Stimulated activated CD4-positive, alpha-beta T cell treated with anti-CD3 and anti-CD28 coated beads, Interleukin-4, amount 100 ng/mL, for 48 hours (primary cell): Measurements from ENCODE around the gene LINC00632.

Experiments
- DNase-seq, 2 donors: peaks; one replicate each; pipeline ENCODE4 v3.0.0-alpha.2; 2020; ENCODE audit warnings: low read depth in 2 of 2

The LINC00632 gene

DNA sequence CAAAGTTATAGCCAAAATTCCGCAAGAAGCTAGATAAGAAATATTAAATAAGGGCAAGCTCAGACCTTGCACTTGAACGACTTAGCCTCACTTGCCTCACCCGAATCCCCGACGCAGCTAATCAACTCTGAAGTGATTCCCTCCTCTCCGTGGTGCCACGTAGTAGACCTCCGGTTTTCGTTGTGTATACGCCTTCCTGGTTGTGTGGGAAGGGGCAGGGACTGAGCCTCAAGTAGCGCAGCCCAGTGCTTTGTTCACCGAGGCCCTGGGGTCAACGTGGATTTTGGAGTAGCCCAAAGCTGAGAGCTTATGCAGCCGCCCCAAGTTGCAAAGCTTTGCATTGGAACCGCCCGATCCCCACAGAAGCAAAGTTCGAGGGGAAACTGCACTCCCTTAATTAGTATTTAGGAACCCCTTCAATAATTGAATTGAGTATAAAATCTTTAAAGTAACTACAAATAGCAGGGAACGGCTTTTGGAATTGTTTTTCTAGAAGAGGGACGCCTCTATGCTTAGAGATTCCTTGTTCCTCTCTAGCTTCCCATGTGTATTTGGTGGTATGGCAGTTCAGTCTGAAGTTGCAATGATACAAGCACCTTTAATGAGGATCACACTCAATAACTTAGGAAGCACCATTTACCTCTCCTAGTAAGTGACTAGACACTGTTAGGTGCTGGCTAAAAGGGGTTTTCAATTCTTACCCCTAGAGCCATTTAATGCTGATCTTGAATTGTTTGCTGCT lies 55.7 kb downstream of the LINC00632 start:
- no peak for DNase-seq

DNA sequence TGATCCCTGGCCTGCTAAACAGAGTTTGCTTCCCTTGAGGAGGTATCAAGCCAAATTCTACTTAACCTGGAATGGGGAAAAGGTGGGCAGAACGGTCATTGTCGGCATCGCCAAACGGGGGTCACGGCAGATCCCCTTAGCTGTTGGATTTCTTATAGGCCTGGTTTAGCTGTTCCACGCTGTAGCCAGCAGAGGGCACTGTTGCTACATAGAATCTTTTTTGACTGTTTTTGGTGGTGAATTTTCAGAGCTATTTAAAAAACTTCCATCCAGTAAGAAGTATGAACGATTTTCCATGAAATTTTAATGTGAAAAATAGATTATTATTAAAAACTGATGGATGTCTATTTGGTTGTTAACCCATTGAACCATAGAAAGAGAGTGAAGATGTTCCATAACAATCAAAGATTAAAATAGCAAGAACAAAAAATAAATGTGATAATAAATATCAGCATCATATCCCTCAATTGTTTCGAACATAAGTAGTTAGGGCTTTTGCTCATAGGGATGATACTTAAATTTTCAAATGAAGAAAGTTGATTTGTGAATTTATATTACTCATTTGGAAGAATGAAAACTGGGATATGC lies 56.6 kb downstream of the LINC00632 start:
- DNase-seq, result peak in 1 of 2 donors; percentile 8

- DNase-seq, result no peak
Measured at GRCh38 chrX:140767646-140768045, 58.1 kb downstream of the LINC00632 start.

DNA sequence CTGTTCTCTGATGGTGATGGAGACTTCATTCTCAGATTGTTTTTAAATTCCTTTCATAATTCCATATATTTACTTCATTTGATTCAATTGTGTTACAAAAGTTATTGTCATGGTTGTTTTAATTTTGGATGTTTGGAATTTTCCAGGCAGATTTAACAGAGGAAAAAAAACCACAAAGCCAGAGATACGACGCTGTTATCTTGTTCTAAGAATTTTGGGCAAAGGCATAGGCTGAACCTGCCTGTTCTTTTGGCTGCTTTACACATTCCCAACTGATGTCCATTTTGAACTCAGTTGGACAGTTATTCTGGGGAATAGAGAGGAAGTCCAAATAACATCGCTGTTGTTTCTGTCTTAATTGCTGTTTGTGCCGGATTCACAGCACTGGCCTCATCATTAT lies 65.7 kb downstream of the LINC00632 start:
- DNase-seq, result no peak

DNA sequence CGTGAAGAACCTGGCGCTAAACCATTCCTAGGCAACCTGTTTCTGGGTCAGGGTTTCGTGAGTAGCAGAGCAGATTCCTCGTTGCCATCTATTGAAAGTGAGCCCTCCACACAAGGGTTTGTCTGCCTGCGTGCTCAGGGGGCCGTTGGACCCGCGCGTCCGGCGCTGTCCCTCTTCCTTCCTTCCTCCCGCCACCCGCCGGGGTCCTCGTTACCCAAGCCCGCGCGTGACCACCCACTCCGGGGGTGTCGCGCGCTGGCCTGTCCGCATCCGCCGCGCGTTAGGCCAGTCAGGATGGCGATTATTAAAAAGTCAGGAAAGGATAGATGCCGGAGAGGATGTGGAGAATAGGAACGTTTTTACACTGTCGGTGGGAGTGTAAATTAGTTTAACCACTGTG lies 66.8 kb downstream of the LINC00632 start:
- no peak for DNase-seq

DNA sequence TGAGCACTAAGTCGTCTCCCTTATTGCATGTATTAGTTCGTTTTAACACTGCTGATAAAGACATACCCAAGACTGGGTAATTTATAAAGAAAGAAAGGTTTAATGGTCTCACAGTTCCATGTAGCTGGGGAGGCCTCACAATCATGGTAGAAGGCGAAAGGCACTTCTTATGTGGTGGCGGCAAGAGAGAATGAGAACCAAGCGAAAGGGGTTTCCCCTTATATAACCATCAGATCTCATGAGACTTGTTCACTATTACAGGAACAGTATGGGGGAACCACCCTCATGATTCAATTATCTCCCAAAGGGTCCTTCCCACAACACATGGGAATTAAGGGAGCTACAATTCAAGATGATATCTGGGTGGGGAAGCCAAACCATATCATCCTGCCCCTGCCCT lies 85.1 kb downstream of the LINC00632 start:
- DNase-seq, result no peak

GRCh38 chrX:140799216-140799615 lies 89.7 kb downstream of the LINC00632 start:
- DNase-seq, result no peak

DNA sequence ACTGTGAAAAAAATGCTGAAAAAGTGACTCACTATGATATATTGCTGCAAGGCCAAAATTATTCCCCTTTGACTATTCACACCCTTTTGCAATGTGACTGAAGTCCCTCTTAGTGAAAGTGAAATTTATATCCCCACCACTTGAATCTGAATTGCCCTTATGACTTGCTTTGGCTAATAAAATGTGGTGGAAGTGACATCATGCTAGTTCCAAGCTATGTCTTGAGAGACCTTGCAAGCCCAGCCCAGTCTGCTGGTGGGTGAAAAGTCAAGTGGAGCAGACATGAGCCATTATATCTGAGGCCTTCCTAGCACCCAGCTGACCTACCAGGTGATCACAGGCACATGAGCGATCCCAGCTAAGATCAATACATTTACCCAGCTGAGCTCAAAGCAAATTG lies 94.7 kb downstream of the LINC00632 start:
- DNase-seq, result no peak

DNA sequence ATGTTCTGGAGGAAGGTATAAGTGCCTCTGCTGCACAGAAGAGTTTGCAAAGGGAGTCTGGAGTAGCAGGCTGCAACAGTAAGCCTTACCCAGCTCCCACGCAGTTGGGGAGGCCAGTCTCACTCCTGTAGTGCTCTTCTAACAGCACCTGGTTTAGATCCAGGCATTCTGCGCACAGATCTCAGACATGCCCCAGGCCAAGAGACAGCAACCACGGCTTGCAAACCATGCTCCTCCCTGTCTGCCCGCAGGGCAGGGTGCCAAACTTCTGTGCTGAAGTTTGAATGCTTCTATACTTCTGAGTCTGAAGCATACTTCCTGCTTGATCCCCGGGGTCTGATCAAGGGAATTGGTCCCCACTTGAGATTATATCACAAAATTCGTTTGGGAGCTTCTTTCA lies 106.3 kb downstream of the LINC00632 start:
- DNase-seq, result no peak

- no peak for DNase-seq
Measured at GRCh38 chrX:140817943-140818342, 108.4 kb downstream of the LINC00632 start.

GRCh38 chrX:140821280-140821679 lies 111.7 kb downstream of the LINC00632 start:
- DNase-seq, result no peak

- DNase-seq, result no peak
Measured at GRCh38 chrX:140822184-140822583, 112.6 kb downstream of the LINC00632 start.

DNA sequence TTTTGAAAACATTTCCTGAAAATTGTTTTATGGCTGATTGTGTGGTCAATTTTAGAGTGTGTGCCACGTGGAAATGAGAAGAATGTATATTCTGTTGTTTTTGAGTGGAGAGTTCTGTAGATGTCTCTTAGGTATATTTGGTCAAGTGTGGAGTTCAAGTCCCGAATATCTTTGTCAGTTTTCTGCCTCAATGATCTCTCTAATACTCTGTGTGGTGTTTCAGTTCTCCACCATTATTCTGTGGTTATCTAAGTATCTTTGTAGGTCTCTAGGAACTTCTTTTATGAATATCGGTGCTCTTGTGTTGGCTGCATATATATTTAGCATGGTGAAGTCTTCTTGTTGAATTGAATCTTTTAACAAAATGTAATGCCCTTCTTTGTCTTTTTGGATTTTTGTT lies 113.3 kb downstream of the LINC00632 start:
- no peak for DNase-seq

- DNase-seq, result no peak
Measured at GRCh38 chrX:140836874-140837273, 127.3 kb downstream of the LINC00632 start.
